HepG2 (cell line): ENCODE data around the gene C1orf35. TPM values are rescaled to one million over a fixed set of nuclear protein-coding genes. Genes with fewer than 3 reads are reported as not detected.

ENCODE experiments used
- ATAC-seq: fragments of 200-7000 bp; cut with Tn5 transposase; 3 replicates; pipeline ENCODE4 v1.9.1; 2020; ENCODE audit warnings: mild to moderate bottlenecking, moderate library complexity
- BruUV-seq: library from RNA; stranded (reverse); fragments of 400-500 nt; replicated peaks from 2 replicates; lab custom pipeline; 2021; lab: Mats Ljungman, UMichigan
- CTCF ChIA-PET: fragments of 300-600 bp; formaldehyde crosslinking; extraction: SDS; loops from one replicate; lab custom pipeline; 2021; ENCODE audit warnings: low total read pairs, inconsistent platforms, low intra/inter-chr PET ratio; lab: Yijun Ruan, JAX
- POLR2A ChIA-PET: fragments of 350-600 bp; sonication (Branson Sonifier 250); formaldehyde crosslinking; loops from one replicate; lab custom pipeline; 2020; ENCODE audit warnings: antibody characterized with exemption, inconsistent platforms; lab: Yijun Ruan, JAX
- DNase-seq: peaks from one replicate; pipeline ENCODE4 v3.0.0-alpha.2; 2015; ENCODE audit warnings: low spot score
- FAIRE-seq: peaks from 3 replicates; lab custom pipeline; 2011; peaks lifted over from hg19 to GRCh38; lab: Jason Lieb, UNC
- H2AFZ ChIP-seq: one replicate; pipeline ENCODE4 v1.6.1; 2011; ENCODE audit warnings: low read length, inconsistent platforms
- H3K27ac ChIP-seq: fragments of 300-600 bp; 3 replicates; pipeline ENCODE4 v1.8.0; 2011; ENCODE audit warnings: mixed run types, mild to moderate bottlenecking, mixed read lengths, low read length, inconsistent platforms; ENCODE audit not compliant: insufficient read depth; ENCODE audit errors: extremely low read length
- H3K27me3 ChIP-seq, 2 experiments: fragments of 200-600 bp in 1 of 2; 2 replicates in 1 of 2; 3 replicates in 1 of 2; pipeline versions ENCODE4 v1.6.0 to v1.8.0; 2011; ENCODE audit warnings: low read length in 2 of 2, mild to moderate bottlenecking in 2 of 2, moderate library complexity in 2 of 2, inconsistent platforms in 1 of 2; ENCODE audit not compliant: insufficient read depth in 2 of 2, control insufficient read depth in 1 of 2
- H3K36me3 ChIP-seq, 2 experiments: fragments of 200-600 bp in 1 of 2; replicated peaks in 1 of 2; 2 replicates in 1 of 2; 3 replicates in 1 of 2; pipeline versions ENCODE4 v1.5.1 to v1.8.0; 2011; ENCODE audit warnings: low read length in 2 of 2, inconsistent platforms in 1 of 2; ENCODE audit not compliant: insufficient read depth in 2 of 2, control insufficient read depth in 1 of 2
- H3K4me1 ChIP-seq: 2 replicates; pipeline ENCODE4 v1.5.1; 2012; ENCODE audit warnings: low read length, inconsistent platforms; ENCODE audit not compliant: insufficient read depth
- H3K4me2 ChIP-seq: 2 replicates; pipeline ENCODE4 v1.6.0; 2011; ENCODE audit warnings: low read depth, low read length, inconsistent platforms
- H3K4me3 ChIP-seq, 3 experiments: fragments of 200-600 bp in 1 of 3; sonication (generic), shearing (Covaris generic) in 1 of 3; replicated peaks in 1 of 3; 2 replicates each; pipeline ENCODE4 v1.5.1; 2011 to 2016; ENCODE audit warnings: low read length in 3 of 3, inconsistent platforms in 2 of 3, low read depth in 2 of 3, mild to moderate bottlenecking in 2 of 3, control low read depth in 1 of 3, mixed read lengths in 1 of 3; ENCODE audit not compliant: insufficient read depth in 1 of 3
- H3K79me2 ChIP-seq: one replicate; pipeline ENCODE4 v1.6.1; 2011; ENCODE audit warnings: low read length, inconsistent platforms; ENCODE audit not compliant: insufficient read depth
- H3K9ac ChIP-seq: 2 replicates; pipeline ENCODE4 v1.6.0; 2011; ENCODE audit warnings: mild to moderate bottlenecking, low read depth, low read length, inconsistent platforms; ENCODE audit not compliant: insufficient read depth
- H3K9me3 ChIP-seq: 2 replicates; pipeline ENCODE4 v1.5.1; 2012; ENCODE audit warnings: mild to moderate bottlenecking, low read length
- H4K20me1 ChIP-seq: 2 replicates; pipeline ENCODE4 v1.6.0; 2011; ENCODE audit warnings: inconsistent platforms, mild to moderate bottlenecking, low read length, moderate library complexity; ENCODE audit not compliant: insufficient read depth
- EHMT2 ChIP-seq: fragments of 200-600 bp; sonication (generic); IDR thresholded peaks from 2 replicates; pipeline ENCODE4 v1.7.0; 2017; ENCODE audit warnings: antibody characterized with exemption, low read depth, low read length, borderline replicate concordance
- GPN1 ChIP-seq: sonication (generic); formaldehyde crosslinking; IDR thresholded peaks from 2 replicates; pipeline ENCODE4 v1.5.1; 2020; ENCODE audit warnings: missing genetic modification reagents, borderline replicate concordance
- IKZF4 ChIP-seq: sonication (generic); formaldehyde crosslinking; IDR thresholded peaks from 2 replicates; pipeline ENCODE4 v1.5.1; 2020; ENCODE audit warnings: borderline replicate concordance, mild to moderate bottlenecking, low read depth, missing genetic modification reagents; ENCODE audit errors: not compliant biosample characterization
- KMT2B ChIP-seq: IDR thresholded peaks from 2 replicates; pipeline ENCODE4 v1.6.1; 2016; ENCODE audit warnings: missing genetic modification reagents, missing compliant biosample characterization
- MTA3 ChIP-seq: sonication (generic); formaldehyde crosslinking; IDR thresholded peaks from 2 replicates; pipeline ENCODE4 v1.4.0; 2020; ENCODE audit warnings: missing genetic modification reagents
- NFIB ChIP-seq: sonication (generic); formaldehyde crosslinking; IDR thresholded peaks from 2 replicates; pipeline ENCODE4 v1.9.0; 2021; ENCODE audit warnings: missing genetic modification reagents, mild to moderate bottlenecking, borderline replicate concordance
- ZNF207 ChIP-seq: fragments of 450-650 bp; IDR thresholded peaks from 2 replicates; pipeline ENCODE4 v1.6.1; 2016; ENCODE audit warnings: antibody characterized with exemption, borderline replicate concordance
- ZSCAN29 ChIP-seq: sonication (generic); formaldehyde crosslinking; conservative IDR thresholded peaks from 2 replicates; pipeline ENCODE4 v1.4.0; 2020; ENCODE audit warnings: mild to moderate bottlenecking, missing genetic modification reagents
- WGBS: methylation state at CpG from one replicate; pipeline ENCODE4 v1.1.6; 2017; ENCODE audit warnings: low lambda C conversion rate; 5-methylcytosine and 5-hydroxymethylcytosine counted together
- in situ Hi-C: cut with HindIII; loops from 2 replicates; pipeline ENCODE4 v1.10.0; 2017; ENCODE audit warnings: low pct_unique_long_range_greater_than_20kb; ENCODE audit not compliant: extremely low pct_ligation_motif_present
- intact Hi-C: fragments of 100-400 bp; cut with micrococcal nuclease; formaldehyde crosslinking; loops from one replicate; pipeline ENCODE4 v1.10.0; 2022; ENCODE audit not compliant: unreplicated experiment
- polyA plus RNA-seq, 8 experiments: library from polyadenylated mRNA; depleted of rRNA in 3 of 8; stranded (reverse) in 7 of 8; unstranded in 1 of 8; fragments of >200 nt; fragmentation: Illumina TruSeq in 4 of 8; extraction: Trizol in 4 of 8; gene quantifications; 2 replicates each; pipeline versions ENCODE4 v1.2.1 to v1.2.3, GENCODE V29; 2011 to 2016; ENCODE audit warnings: low read depth in 4 of 8, missing spikeins in 1 of 8, mixed read lengths in 1 of 8; ENCODE audit not compliant: insufficient read depth in 1 of 8
- total RNA-seq, 5 experiments: library from RNA; depleted of rRNA; stranded (reverse); fragments of >200 nt; fragmentation: Illumina TruSeq; extraction: Trizol; gene quantifications; 2 replicates each; pipeline ENCODE4 v1.2.3, GENCODE V29; 2016; ENCODE audit warnings: low read depth in 1 of 5
- TF ChIP-seq, protein P1 (sequence below): IDR thresholded peaks from 2 replicates; pipeline ENCODE4 v1.6.1; 2012; ENCODE audit warnings: low read depth, low read length, improper control_type of control experiment
- TF ChIP-seq, protein P2 (sequence below): sonication (generic); formaldehyde crosslinking; IDR thresholded peaks from 2 replicates; pipeline ENCODE4 v1.8.0; 2022; ENCODE audit warnings: mild to moderate bottlenecking, missing genetic modification reagents, moderate library complexity
- TF ChIP-seq, protein P3 (sequence below): IDR thresholded peaks from 2 replicates; pipeline ENCODE4 v1.6.1; 2012; ENCODE audit warnings: low read length, improper control_type of control experiment

C1orf35 gene
- total and polyA plus RNA-seq, 2 of the 13 experiments (the other 11 are each of a cell fraction or from before 2014, with no cell fraction given), result 8.1 to 19.3 TPM

DNA sequence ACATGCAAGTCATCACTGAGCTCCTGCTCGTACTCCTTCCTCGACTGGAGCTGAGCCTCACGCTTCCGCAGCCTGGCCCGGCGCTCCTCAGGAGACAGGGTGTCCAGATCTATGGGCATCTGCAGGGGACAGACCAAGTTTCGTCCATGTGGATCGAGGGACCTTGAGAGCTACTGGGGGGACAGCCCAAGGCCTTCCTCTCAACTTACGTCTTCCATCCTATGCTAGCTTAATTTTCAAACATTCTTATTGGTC is 3.6 kb upstream of the C1orf35 start:
- CTCF ChIA-PET, result no interaction called here
- peaks cover 36% of the 10 kb centered on the region for H3K4me1 ChIP-seq
- intact Hi-C loops, result no loop called here

More for the DNA sequence above, 3.6 kb upstream of the C1orf35 start:
- H3K27me3 ChIP-seq, result no peaks in the 10 kb centered on the region; a peak in 1 of 5 replicates
- DNase-seq (no peak), ATAC-seq (no peak), FAIRE-seq (no peak)
- in situ Hi-C loops, result no loop called here
- peaks cover 2 to 7% of the 10 kb centered on the region in 2 experiments; a peak in 2 of 5 replicates for H3K36me3 ChIP-seq
- BruUV-seq, result no TSS peak
- peaks cover 26% of the 10 kb centered on the region for H3K79me2 ChIP-seq
- H3K27ac ChIP-seq, result no peak overlapping the region
- no peak overlapping the region for H2AFZ ChIP-seq
- TF ChIP-seq KMT2B (CRISPR knock-in tag) (no peak), GPN1 (no peak), ZSCAN29 (CRISPR knock-in tag) (no peak), EHMT2 (no peak), NFIB (CRISPR knock-in tag) (no peak), IKZF4 (no peak), ZNF207 (no peak), MTA3 (CRISPR knock-in tag) (no peak)
- TF ChIP-seq, protein P1, sequence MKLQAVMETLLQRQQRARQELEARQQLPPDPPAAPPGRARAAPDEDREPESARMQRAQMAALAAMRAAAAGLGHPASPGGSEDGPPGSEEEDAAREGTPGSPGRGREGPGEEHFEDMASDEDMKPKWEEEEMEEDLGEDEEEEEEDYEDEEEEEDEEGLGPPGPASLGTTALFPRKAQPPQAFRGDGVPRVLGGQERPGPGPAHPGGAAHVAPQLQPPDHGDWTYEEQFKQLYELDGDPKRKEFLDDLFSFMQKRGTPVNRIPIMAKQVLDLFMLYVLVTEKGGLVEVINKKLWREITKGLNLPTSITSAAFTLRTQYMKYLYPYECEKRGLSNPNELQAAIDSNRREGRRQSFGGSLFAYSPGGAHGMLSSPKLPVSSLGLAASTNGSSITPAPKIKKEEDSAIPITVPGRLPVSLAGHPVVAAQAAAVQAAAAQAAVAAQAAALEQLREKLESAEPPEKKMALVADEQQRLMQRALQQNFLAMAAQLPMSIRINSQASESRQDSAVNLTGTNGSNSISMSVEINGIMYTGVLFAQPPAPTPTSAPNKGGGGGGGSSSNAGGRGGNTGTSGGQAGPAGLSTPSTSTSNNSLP, result no peak
- TF ChIP-seq, protein P2, sequence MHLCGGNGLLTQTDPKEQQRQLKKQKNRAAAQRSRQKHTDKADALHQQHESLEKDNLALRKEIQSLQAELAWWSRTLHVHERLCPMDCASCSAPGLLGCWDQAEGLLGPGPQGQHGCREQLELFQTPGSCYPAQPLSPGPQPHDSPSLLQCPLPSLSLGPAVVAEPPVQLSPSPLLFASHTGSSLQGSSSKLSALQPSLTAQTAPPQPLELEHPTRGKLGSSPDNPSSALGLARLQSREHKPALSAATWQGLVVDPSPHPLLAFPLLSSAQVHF (CRISPR knock-in tag), result no peak
- TF ChIP-seq, protein P3, sequence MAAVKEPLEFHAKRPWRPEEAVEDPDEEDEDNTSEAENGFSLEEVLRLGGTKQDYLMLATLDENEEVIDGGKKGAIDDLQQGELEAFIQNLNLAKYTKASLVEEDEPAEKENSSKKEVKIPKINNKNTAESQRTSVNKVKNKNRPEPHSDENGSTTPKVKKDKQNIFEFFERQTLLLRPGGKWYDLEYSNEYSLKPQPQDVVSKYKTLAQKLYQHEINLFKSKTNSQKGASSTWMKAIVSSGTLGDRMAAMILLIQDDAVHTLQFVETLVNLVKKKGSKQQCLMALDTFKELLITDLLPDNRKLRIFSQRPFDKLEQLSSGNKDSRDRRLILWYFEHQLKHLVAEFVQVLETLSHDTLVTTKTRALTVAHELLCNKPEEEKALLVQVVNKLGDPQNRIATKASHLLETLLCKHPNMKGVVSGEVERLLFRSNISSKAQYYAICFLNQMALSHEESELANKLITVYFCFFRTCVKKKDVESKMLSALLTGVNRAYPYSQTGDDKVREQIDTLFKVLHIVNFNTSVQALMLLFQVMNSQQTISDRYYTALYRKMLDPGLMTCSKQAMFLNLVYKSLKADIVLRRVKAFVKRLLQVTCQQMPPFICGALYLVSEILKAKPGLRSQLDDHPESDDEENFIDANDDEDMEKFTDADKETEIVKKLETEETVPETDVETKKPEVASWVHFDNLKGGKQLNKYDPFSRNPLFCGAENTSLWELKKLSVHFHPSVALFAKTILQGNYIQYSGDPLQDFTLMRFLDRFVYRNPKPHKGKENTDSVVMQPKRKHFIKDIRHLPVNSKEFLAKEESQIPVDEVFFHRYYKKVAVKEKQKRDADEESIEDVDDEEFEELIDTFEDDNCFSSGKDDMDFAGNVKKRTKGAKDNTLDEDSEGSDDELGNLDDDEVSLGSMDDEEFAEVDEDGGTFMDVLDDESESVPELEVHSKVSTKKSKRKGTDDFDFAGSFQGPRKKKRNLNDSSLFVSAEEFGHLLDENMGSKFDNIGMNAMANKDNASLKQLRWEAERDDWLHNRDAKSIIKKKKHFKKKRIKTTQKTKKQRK, result no peak
- TF ChIP-seq, all 625 proteins: peak for 0
- Histone ChIP-seq H4K20me1 (peaks cover 2% of the 10 kb centered on the region; the same call in 1 of the 2 replicates), H3K9ac (no peak overlapping the region), H3K4me2 (no peak overlapping the region), H3K4me3 (no peak overlapping the region), H3K9me3 (no peaks in the 10 kb centered on the region)
- POLR2A ChIA-PET, result interaction anchor here (1.3 kb wide), 2 partner anchors 25 to 59 kb away, joined by 4 read pairs; partner anchors contain the start of gene IBA57
- WGBS, result 96% methylated on average over 3 of the region's 9 CpGs
